ENCODE results near the gene CREBL2. TPM values are rescaled to one million over a fixed set of nuclear protein-coding genes. Genes with fewer than 3 reads are reported as not detected.

Gene CREBL2
- total RNA-seq, 1 donor: 19.6 TPM

GRCh38 chr12:12693111-12693671, 81.5 kb downstream of the CREBL2 start:
- Histone ChIP-seq H3K4me3 (ENCODE audit: low read length) (no peak overlapping the region), H3K4me1 (ENCODE audit: insufficient read depth, low read length) (peaks cover 15% of the 10 kb centered on the region), H3K9me3 (ENCODE audit: low read depth, low read length) (no peaks in the 10 kb centered on the region), H3K27me3 (ENCODE audit: insufficient read depth, low read length) (no peaks in the 10 kb centered on the region)

Other genes starting within 250 kb of the CREBL2 start
- 29.5 TPM for gene DUSP16, start 49.0 kb upstream of the CREBL2 start, total RNA-seq
- gene GPR19, start 84.3 kb downstream of the CREBL2 start, total RNA-seq: 0.73 TPM
- gene CDKN1B, start 105.5 kb downstream of the CREBL2 start, total RNA-seq: 268 TPM
- 1.8 TPM for gene APOLD1, start 173.8 kb downstream of the CREBL2 start, total RNA-seq
- 188 TPM for gene DDX47, start 201.5 kb downstream of the CREBL2 start, total RNA-seq

Data from mononuclear cell (primary cell).